Ishikawa (cell line): ENCODE measurements around the gene TBC1D14.

Experiments
- CEBPB ChIP-seq: IDR thresholded peaks from 2 replicates; pipeline ENCODE4 v1.6.1; 2012
- EP300 ChIP-seq: IDR thresholded peaks from 2 replicates; pipeline ENCODE4 v1.6.1; 2012; ENCODE audit warnings: borderline replicate concordance
- NFIC ChIP-seq: IDR thresholded peaks from 2 replicates; pipeline ENCODE4 v1.6.1; 2012
- TCF12 ChIP-seq: IDR thresholded peaks from 2 replicates; pipeline ENCODE4 v1.6.1; 2012; ENCODE audit warnings: low read depth
- YY1 ChIP-seq: IDR thresholded peaks from 2 replicates; pipeline ENCODE4 v1.6.1; 2012; ENCODE audit warnings: low read depth
- TF ChIP-seq, protein P1 (sequence below): IDR thresholded peaks from 2 replicates; pipeline ENCODE4 v1.6.1; 2012

DNA sequence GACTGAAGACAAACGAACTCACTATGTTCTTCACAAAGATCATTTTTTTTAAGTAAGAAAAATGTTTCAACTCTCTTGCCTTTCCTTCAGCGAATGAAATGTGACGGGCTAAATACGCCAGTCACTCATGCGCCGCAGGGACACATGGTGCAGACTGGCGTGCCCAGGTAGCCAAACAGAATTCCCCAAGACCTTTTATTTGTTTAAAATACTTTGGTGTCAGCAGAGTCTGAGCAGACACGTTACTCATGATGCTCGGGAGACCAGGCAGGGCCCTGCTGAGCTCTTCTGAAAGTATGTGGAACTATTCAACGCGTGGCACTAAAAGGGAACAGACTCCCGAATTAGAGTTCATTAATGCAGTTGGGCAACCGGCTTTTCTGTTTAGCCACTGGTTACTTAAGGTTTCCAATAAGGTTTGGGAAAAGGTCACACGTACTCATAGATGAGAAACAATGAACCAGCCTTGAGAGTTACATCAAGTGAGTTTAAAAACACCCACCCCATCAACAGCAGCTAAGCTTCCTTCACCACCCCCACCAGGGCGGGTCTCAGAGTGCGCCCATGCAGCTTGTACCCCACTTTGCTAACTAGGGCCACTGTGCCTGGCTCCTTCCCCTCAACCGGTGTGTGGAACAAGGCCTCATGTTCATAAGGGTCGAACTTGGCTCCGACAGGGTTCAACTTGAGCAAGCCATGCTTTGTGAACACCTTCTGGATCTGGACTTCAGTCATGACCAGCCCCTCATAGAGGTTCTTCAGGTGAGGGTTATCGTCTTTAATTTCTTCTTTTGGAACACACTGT lies 150.9 kb downstream of the TBC1D14 start:
- no peak for TF ChIP-seq EP300
- no peak for TF ChIP-seq NFIC
- no peak for TF ChIP-seq YY1
- no peak for TF ChIP-seq CEBPB
- TF ChIP-seq, protein P1, sequence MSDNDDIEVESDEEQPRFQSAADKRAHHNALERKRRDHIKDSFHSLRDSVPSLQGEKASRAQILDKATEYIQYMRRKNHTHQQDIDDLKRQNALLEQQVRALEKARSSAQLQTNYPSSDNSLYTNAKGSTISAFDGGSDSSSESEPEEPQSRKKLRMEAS, result no peak
- TF ChIP-seq TCF12, result no peak
